D721Med (cell line): Measurements from ENCODE around the gene OTUB2.
A peak's percentile ranks its signal among the peaks of the same experiment; 100 is the strongest.

ENCODE experiments used
- DNase-seq: peaks from one replicate; pipeline ENCODE4 v3.0.0; 2011; ENCODE audit warnings: low spot score; ENCODE audit not compliant: insufficient read length
- FAIRE-seq: peaks from 2 replicates; lab custom pipeline; 2011; peaks lifted over from hg19 to GRCh38; lab: Jason Lieb, UNC
- TF ChIP-seq, protein P1 (sequence below): IDR thresholded peaks from 2 replicates; pipeline ENCODE4 v1.5.1; 2012; ENCODE audit warnings: mild to moderate bottlenecking, control low read depth; ENCODE audit not compliant: insufficient read depth; ENCODE audit errors: missing control alignments

The OTUB2 gene

DNA sequence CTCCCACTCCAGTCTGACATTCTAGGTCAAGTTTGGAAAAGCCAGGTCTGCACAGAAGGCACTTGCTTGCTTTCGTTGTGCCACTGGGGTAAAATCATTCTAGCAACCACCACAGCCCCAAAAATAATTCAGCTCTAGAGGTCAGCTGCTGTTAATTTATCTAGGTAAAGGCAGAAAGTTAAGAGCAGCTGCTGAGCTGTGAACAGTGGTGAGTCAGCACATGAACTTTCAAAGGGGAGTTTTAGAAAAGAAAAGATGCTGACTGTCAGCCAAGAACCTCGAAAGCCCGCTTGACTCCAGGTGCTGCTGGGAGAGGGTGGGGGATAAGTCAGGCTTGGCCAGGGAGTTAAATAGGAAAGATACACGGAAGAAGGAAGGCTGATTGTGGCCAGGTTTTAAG lies 16.4 kb upstream of the OTUB2 start:
- DNase-seq, result no peak
- TF ChIP-seq, protein P1, sequence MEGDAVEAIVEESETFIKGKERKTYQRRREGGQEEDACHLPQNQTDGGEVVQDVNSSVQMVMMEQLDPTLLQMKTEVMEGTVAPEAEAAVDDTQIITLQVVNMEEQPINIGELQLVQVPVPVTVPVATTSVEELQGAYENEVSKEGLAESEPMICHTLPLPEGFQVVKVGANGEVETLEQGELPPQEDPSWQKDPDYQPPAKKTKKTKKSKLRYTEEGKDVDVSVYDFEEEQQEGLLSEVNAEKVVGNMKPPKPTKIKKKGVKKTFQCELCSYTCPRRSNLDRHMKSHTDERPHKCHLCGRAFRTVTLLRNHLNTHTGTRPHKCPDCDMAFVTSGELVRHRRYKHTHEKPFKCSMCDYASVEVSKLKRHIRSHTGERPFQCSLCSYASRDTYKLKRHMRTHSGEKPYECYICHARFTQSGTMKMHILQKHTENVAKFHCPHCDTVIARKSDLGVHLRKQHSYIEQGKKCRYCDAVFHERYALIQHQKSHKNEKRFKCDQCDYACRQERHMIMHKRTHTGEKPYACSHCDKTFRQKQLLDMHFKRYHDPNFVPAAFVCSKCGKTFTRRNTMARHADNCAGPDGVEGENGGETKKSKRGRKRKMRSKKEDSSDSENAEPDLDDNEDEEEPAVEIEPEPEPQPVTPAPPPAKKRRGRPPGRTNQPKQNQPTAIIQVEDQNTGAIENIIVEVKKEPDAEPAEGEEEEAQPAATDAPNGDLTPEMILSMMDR, result no peak
- no peak for FAIRE-seq

DNA sequence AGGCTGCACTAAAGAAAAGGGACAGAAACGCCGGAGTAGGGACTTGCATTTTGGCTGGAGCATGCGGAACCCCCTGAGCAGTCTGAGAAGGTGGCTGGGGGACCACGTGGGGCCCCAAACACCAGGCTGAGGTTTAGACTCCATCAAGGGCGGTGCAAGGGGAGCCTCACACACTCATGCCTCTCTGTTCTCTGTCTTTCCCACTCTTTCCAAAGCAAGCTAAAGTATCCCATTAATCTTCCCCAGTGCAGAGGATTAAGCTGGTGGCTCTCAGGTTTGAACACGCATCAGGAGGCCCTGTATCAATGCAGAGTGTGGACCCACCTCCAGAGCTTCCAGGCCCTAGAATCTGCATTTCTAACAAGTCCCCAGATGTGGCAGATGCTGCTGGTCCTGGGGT lies 15.5 kb upstream of the OTUB2 start:
- FAIRE-seq (no peak), DNase-seq (peak; percentile 52)
- TF ChIP-seq, protein P1, result no peak

DNA sequence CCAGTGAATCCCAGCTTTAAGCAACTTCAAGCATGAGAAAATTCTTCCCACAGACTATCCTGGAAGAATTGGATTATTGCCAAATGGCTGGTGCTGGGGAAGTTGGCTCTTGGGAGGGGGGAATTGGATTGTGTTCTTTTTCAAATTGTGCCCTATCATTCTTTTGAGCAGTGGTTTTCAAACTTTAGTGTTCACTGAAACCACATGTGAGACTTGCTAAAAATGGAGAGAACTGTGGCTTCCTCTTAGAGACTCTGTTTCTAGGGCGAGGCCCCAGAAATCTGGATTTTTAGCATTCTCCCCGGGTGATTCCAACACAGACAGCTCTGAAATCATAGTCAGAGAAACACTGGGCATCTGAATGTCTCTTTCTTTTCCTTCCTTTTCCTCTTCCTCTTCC lies 14.3 kb upstream of the OTUB2 start:
- TF ChIP-seq, protein P1, result no peak
- DNase-seq, result no peak
- no peak for FAIRE-seq

DNA sequence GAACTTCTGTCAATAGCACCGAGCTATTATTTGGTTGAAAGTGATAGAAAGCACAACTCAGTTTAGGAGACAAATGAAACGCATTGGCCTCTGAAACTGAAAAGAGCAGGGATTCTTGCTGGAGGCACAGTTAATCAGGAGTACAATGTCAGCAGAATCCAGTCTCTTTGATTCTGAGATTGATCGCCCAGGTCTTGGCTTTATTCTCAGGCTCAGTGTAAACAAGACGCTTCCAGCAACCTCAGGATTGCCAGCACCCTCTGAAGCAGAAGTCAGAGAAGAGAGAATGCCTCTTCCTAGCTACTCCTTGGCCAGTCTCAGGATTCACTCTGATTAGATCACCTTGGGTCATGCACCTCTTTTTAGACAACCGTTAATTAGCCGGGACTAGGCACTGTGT lies 11.8 kb upstream of the OTUB2 start:
- no peak for DNase-seq
- TF ChIP-seq, protein P1, result no peak
- FAIRE-seq, result no peak

DNA sequence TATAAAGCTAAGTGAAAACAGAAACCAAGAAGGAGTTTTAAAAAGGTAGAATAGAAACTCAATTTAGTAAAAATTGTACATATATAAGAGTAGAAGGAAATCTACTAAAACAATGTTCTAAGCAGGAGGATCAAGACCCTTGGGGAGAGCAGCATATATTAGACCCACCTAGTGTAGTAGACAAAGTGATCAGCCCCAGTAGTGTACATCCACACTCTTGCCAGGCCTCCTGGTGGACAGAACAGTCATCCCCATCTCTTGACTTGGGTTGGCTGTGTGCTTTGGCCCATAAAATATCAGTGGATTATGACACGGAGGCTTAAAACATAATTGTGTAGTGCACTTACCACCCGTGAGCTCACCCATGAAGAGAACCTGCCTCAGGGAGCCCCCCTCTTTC lies 10.9 kb upstream of the OTUB2 start:
- no peak for DNase-seq
- TF ChIP-seq, protein P1, result no peak
- FAIRE-seq, result no peak

DNA sequence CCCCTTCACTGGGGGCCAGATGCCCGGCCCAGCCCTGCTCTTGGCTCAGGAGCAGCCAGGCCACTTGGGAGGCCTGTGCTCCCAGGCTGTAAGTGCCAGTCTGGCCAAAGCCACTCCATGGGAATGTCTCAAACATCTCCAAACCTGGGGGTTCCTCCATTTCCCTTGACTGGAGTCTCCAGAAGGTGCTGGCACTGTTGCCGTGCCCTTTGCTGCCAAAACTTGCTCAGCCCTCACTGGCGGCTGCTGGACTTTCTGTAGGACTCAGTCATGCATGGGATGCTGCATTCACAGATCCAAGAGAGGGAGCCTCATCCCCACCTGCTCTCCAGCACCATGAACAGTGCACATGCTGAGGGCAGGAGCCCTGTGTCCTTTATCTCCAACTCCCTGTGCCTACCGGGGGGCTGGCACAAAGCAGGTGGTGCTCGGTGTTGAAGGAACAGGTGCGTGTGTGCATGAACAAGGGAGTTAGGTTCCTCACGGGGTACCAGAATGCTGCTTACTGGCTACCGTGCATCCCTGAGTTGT lies 9.6 kb upstream of the OTUB2 start:
- FAIRE-seq, result no peak
- TF ChIP-seq, protein P1, result no peak
- DNase-seq, result no peak

DNA sequence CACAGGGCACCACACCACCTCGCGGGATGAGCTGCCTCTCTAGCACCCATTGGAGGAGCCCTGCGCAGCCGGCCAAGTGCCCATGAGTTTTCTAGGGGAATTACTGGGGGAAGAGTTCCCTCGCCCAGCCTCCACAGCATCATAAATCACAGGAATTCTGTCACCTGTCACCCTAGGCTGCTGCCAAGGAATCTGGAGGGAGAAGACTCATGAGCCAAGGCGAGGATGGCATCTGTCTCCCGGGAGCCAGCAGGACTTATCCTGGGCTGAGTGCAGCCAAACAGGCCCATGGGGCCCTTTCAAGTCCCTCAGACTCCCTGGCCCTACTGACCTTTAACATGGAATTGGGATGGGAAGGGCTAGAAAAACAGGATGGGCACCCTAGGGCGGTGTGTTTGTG lies 7.8 kb upstream of the OTUB2 start:
- no peak for FAIRE-seq
- TF ChIP-seq, protein P1, result no peak
- DNase-seq, result no peak
